C4-2B (cell line): ENCODE measurements around the gene SMIM29.

Source experiments
- CTCF ChIP-seq: fragments of 450-650 bp; conservative IDR thresholded peaks from 2 replicates; pipeline ENCODE4 v1.5.1; 2017; ENCODE audit warnings: mild to moderate bottlenecking
- ZFX ChIP-seq: fragments of 450-650 bp; IDR thresholded peaks from 2 replicates; pipeline ENCODE4 v1.6.1; 2017

- no peak for TF ChIP-seq CTCF
- TF ChIP-seq ZFX, result no peak
Observed at GRCh38 chr6:34274129-34274528, 25.3 kb upstream of the SMIM29 start.
